ENCODE results near the gene KCNQ5.

GRCh38 chr6:73076211-73076954, 454.5 kb downstream of the KCNQ5 start:
- TF ChIP-seq CTCF (IDR thresholded peaks at IDR 0.05; ENCODE audit: control extremely low read depth in 1 of 3, insufficient read depth in 1 of 3, low read depth in 1 of 3, low read length in 3 of 3) (no peak), SRF (IDR thresholded peaks at IDR 0.05; ENCODE audit: low read depth, low read length) (no peak), JUN (IDR thresholded peaks at IDR 0.05; ENCODE audit: low read depth, low read length) (no peak), CBX8 (IDR thresholded peaks at IDR 0.05; ENCODE audit: borderline replicate concordance, low read depth, low read length) (no peak), ATF2 (IDR thresholded peaks at IDR 0.05; ENCODE audit: low read length) (no peak), CEBPB (IDR thresholded peaks at IDR 0.05; ENCODE audit: low read depth, low read length) (no peak), MAFK (IDR thresholded peaks at IDR 0.05; ENCODE audit: low read depth, low read length) (no peak), POLR2AphosphoS5 (IDR thresholded peaks at IDR 0.05; ENCODE audit: low read depth, low read length) (no peak), POLR2A (IDR thresholded peaks at IDR 0.05; ENCODE audit: control extremely low read depth in 1 of 2, low read depth in 2 of 2, low read length in 2 of 2) (no peak), EZH2 (IDR thresholded peaks at IDR 0.05; ENCODE audit: low read depth, low read length, severe bottlenecking) (no peak), EP300 (IDR thresholded peaks at IDR 0.05; ENCODE audit: borderline replicate concordance in 1 of 2, low read depth in 2 of 2, low read length in 2 of 2) (no peak), KDM4A (IDR thresholded peaks at IDR 0.05; ENCODE audit: low read depth, low read length, severe bottlenecking) (no peak)

Data from H1 (cell line).